GM23248 (cell line): ENCODE results near the gene CAPRIN2.

Experiments
- EZH2 ChIP-seq: fragments of 200-600 bp; sonication (generic); IDR thresholded peaks from 2 replicates; pipeline ENCODE4 v1.6.1; 2018; ENCODE audit warnings: antibody characterized with exemption, mild to moderate bottlenecking; ENCODE audit not compliant: insufficient read depth, poor library complexity, severe bottlenecking
- EZH2phosphoT487 ChIP-seq: fragments of 200-600 bp; sonication (generic); IDR thresholded peaks from 2 replicates; pipeline ENCODE4 v1.6.1; 2018; ENCODE audit warnings: antibody characterized with exemption, moderate library complexity, mild to moderate bottlenecking, low read depth; ENCODE audit not compliant: insufficient read depth

DNA sequence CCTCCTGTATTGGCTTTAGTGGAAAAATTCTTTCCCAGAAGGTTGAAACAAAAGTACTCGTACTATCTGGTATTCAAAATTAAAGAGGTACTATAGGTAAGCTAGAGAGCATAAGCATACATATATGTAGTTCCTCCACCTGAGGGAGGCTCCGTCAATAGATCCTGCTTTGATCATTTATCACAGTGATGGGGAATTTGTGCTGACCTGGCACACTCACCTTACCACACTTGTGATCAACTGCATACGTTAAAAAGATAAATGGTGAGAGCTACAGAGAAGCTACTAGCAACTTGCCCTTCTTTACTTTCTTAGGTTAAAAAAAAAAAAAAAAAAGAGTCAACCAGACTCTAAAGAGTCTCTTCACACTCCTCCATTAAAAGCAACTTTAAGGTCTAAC lies 2.5 kb downstream of the CAPRIN2 start:
- TF ChIP-seq EZH2 (no peak), EZH2phosphoT487 (no peak)
